Transverse colon (tissue), 4 donors: ENCODE data around the gene A1CF.

Experiments
- EP300 ChIP-seq: sonication (generic); formaldehyde crosslinking; IDR thresholded peaks from one replicate; pipeline ENCODE4 v1.6.1; 2017; ENCODE audit warnings: antibody characterized with exemption, low read depth
- POLR2A ChIP-seq: fragments of 450-650 bp; IDR thresholded peaks from one replicate; pipeline ENCODE4 v1.6.1; 2016; ENCODE audit warnings: antibody characterized with exemption, mild to moderate bottlenecking, moderate library complexity
- POLR2AphosphoS5 ChIP-seq, 3 donors: sonication (generic); formaldehyde crosslinking; IDR thresholded peaks; one replicate each; pipeline ENCODE4 v1.6.1; 2016; ENCODE audit warnings: antibody characterized with exemption in 3 of 3
- TF ChIP-seq, protein P1 (sequence below), 5 experiments: fragments of 200-600 bp in 3 of 5; fragments of 450-650 bp in 2 of 5; sonication (generic) in 3 of 5; IDR thresholded peaks; 1 replicate in 2 of 5; 2 replicates in 3 of 5; pipeline ENCODE4 v1.5.1; 2016 to 2017; ENCODE audit warnings: antibody characterized with exemption in 5 of 5, inconsistent platforms in 3 of 5, mild to moderate bottlenecking in 2 of 5, moderate library complexity in 1 of 5

DNA sequence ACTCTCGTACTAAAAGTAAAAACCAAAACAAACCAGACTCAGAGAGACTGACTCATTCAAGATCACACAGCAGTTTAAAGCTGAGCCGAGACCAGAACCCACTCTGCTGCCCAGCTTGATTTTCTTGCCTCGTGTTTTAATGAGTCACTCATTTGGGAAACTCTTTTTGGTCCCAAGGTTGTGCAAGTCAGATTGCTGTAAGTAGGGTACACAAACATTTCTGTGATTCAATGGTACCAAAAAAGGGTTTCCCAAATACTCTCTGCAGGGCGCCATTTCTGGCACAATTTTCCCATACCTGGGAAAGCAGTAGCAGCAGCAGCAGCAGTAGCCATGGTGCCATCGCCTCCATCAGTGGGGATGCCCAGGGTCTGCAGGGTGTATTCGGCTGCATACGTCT is 75.8 kb downstream of the A1CF start:
- TF ChIP-seq, protein P1, sequence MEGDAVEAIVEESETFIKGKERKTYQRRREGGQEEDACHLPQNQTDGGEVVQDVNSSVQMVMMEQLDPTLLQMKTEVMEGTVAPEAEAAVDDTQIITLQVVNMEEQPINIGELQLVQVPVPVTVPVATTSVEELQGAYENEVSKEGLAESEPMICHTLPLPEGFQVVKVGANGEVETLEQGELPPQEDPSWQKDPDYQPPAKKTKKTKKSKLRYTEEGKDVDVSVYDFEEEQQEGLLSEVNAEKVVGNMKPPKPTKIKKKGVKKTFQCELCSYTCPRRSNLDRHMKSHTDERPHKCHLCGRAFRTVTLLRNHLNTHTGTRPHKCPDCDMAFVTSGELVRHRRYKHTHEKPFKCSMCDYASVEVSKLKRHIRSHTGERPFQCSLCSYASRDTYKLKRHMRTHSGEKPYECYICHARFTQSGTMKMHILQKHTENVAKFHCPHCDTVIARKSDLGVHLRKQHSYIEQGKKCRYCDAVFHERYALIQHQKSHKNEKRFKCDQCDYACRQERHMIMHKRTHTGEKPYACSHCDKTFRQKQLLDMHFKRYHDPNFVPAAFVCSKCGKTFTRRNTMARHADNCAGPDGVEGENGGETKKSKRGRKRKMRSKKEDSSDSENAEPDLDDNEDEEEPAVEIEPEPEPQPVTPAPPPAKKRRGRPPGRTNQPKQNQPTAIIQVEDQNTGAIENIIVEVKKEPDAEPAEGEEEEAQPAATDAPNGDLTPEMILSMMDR (IDR thresholded peaks at IDR 0.05), result no peak
- TF ChIP-seq POLR2AphosphoS5 (IDR thresholded peaks at IDR 0.05) (no peak), EP300 (no peak), POLR2A (no peak)
